Stimulated activated CD8-positive, alpha-beta memory T cell treated with anti-CD3 and anti-CD28 coated beads, Interleukin-2, amount 100 ng/mL, for 1 hour (primary cell): Measurements from ENCODE around the gene CADM3.

Experiments used
- DNase-seq, 2 donors: peaks; one replicate each; pipeline ENCODE4 v3.0.0-alpha.2; 2020; ENCODE audit warnings: low read depth in 2 of 2

CADM3 gene, protein sequence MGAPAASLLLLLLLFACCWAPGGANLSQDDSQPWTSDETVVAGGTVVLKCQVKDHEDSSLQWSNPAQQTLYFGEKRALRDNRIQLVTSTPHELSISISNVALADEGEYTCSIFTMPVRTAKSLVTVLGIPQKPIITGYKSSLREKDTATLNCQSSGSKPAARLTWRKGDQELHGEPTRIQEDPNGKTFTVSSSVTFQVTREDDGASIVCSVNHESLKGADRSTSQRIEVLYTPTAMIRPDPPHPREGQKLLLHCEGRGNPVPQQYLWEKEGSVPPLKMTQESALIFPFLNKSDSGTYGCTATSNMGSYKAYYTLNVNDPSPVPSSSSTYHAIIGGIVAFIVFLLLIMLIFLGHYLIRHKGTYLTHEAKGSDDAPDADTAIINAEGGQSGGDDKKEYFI

DNA sequence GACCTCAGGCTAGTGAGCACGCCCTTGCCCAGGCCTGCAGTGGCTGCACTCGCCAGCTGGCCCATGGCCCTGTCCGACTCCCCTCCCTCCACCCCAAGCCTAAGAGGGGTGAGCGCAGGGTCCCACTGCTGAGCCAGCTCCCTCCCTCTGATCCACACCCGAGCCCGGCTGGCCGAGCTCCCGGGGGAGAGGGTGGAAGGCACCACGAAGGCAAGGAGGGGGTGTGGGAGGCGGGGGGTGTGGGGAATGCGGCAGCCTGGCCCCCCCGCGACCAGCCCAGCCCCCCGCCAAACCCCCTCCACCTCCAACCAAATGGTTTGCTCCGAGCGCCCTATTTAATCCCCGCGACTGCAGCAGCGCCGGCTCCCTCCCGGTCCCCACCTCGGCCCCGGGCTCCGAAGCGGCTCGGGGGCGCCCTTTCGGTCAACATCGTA, at the start of gene CADM3:
Gene CADM3, plus strand, starts transcription at position 362 of the 434 bp plus-strand sequence. CDS start 151 bp downstream, outside the sequence.
- DNase-seq = no peak

DNA sequence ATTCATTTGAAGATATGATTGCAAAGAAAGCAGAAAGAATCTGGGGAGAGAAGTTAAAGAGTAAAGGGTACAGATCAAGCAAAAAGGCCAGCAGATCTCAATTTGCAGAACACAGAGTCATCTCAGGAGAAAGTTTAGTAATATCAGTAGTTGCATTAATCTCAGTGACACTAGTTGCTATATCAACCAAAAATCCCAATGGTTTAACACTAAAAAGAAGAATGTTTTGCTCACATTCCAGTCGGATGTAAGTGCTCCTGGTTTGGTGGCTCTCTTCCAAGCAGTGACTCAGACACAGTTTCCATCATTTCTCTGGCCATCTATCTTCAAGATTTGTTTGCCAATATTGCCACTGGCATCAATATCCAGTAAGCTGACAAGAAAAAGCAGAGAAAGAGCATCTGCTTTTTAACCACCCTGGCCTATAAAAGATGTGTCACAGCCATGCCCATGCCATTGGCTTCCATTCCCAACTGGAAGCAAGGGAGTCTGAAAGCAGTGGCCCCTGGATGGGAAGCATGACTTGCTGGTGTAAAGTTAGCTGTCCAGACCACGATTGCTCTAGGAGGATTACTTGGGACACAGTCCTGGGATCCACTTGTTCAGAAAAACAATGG, 49.3 kb upstream of the CADM3 start:
- DNase-seq = no peak

DNA sequence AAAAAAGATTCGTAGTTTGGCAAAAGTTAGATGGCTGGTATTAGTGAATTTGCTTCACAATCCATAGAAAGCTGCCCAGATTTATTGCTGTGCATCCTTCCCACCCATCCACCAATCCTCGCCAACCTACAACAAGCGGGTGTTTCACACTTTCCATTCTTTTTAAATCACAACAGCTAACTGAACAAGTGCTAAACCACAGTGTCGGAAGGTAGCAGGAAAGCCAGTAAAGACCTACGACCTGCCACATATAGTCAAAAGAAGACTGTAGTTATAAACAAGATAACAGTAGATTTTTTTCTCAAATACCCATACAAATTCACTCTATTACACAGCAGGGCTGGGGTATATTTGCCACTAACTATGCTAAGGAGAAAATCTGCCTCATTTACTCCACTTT, 47.8 kb upstream of the CADM3 start:
- DNase-seq = no peak

DNA sequence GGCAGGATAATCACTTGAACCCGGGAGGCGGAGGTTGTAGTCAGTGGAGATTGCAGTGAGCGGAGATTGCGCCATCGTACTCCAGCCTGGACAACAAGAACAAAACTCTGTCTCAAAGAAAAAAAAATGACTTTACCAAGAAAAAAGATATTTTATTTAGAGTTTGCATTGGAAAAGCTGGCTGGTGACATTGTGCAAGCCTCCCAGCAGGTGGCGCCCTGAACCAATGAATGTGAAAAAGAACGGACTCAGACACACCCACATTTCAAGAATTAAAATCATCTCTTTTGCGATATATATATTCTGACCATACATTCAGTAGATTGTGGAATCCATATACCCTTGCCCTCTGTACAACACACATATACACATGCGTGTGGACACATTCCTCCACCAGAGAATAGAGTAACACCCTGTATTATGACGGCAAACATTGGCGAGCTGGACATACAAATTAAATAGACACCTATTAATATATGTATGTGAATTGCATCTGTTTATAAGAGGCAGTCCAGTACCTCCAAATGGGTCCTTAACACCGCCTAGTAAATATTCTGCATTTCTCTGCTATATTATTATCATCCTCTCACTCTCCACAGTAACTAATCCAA, 39.0 kb upstream of the CADM3 start:
- peak; percentile 43 to 48 for DNase-seq

DNA sequence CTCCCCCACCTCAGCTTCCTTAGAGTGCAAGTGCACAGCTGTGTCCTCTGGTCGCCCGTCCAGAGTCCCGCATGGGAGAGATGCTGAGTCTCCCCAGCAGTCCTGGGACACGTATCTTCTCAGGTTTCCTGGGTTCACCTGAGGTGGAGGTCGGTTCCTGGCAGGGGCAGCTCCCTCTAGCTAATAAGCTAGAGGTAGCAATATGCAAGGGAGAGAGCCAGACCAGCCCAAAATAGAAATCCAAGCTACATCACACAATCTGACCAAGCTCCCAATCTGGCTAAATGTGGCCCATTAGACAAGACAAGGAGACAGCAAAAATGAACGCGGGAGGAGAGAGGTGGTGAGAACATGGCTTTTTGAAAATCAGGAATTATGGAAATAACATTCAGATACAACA, 30.9 kb upstream of the CADM3 start:
- no peak for DNase-seq

DNA sequence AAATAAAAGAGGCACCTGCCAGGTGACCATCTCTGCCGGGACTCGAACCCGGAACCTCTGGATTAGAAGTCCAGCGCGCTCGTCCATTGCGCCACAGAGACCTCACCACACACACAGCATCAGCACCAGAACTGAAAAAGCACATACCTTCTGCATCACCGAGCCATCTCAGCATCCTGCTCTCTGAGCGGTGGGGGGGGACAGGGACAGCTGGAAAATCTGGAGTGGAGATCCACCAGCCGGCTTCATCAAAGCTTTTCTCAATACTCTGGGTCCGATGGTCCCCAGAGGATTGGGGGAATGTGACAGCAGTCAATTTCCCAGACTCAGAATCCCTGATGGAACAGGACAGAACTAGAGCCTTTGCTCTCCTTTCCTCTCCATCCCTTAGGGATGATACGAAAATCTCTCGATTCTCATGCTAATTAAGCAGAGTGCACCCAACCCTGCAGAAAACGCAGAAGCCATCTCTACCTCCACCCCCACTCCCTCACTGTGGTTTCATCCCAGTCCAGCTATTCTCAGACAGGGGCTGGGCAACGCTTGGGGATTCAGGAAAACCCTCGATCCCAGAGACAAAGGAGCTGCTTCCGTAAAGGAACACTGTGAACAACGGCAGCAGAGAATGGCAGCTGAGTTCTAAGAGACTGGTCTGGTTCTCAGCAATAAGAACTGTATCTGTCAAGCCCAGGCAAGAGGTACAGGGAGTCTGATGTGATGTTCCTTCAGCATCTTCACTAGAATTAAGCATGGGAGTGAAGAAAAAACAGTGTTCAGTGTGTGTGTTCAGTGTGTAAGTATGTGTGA, 29.6 kb upstream of the CADM3 start:
- DNase-seq = no peak

DNA sequence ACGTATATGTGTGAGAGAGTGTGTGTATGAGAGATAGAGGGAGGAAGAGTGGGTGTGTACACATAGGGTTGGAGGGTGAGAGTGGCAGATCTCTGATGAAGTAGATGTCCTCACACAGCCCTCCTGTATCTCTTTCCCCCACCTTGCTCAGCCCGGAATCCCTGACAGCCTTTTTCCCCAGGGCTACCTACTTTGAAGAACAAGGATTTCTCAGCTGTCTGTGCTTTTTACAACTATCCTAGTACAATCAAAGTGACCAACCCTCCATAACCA, 29.1 kb upstream of the CADM3 start:
- no peak for DNase-seq

DNA sequence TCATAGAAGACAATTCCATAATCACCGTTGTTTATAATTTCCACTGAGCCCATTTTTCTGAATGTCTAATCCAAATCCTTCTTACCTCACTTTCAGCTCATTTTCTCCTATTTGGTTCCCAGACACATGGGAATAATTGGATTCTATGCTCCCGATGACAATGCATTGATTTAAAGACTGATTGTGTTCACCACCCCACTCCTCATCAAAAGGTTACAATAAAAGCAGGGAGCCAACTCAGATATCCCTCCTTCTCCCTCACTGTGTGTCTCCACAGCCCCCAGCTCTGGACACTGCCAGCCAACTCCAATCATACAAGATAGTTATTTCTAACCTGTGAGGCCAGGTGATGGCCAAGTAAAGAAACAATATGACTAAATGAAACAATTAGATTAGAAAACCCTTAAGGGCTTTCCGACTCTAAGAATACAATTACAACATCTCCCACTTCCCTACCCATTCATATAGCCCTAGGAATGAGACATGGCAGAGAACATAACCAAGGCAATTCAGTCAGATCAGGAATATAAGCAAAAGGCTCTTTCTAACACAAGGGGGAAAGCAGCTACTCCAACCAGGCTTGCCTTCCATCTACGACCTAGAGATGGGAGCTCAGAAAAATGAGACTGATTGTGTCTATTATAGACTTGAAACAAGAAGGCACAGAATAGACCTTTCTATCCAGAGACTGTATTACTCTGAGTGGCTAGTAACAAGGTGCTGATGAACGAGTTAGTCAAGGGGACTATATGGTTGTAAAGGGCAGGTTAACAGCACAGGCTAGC, 28.5 kb upstream of the CADM3 start:
- no peak for DNase-seq

DNA sequence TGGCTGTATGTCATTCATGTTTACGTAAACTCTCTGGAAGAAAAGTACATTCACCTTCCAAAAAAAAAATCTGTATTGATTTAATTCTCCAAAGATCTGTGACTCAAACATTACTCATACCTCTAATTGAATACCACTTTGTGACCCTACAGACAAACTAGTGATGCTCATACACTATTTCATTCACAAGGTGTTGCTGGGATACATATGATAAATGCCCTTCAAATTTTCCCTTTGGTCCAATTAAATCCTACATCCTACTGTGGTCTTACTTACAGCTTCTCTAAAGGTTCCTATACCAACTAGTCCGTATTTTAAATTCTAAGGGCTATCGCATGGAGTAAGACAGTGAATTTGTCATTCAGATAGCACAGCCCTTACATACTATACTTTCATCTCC, 26.8 kb upstream of the CADM3 start:
- no peak for DNase-seq

DNA sequence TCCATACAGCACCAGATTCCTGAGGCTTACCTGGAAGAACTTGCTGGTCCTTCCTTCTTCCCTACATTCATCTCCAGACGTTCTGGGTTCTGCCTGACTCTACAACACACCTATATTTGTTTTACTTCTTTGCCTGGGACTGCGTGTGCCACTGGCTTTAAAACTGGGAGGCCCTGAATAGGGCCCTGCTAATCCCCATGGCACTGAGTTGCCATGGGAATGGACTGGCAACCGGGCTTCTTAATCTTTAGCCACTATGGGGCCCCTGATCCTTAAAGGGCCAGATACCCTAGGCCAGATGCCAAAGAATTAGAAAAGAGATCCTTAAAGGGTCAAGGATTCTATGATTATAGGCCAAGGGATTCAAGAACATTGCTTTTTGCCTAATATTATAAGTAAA, 24.4 kb upstream of the CADM3 start:
- DNase-seq = no peak

DNA sequence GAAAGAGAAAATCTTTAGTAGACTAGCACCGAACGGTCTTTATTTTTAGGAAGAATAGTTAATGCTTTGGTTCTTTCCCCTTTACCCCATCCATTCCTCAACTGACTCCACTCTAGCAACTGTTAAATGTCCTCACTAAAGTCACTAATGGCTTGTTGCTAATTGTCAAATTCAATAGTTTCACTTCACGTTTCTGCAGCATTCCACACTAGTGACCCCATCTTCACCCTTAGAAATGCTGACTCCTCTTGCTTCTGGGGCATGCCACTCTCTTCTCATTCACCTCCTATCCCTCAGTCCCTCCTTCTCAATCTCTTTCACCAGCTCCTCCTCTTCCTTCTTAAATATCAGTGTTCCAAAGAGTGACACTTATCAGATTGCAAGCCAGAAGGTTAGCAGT, 19.4 kb upstream of the CADM3 start:
- no peak for DNase-seq

DNA sequence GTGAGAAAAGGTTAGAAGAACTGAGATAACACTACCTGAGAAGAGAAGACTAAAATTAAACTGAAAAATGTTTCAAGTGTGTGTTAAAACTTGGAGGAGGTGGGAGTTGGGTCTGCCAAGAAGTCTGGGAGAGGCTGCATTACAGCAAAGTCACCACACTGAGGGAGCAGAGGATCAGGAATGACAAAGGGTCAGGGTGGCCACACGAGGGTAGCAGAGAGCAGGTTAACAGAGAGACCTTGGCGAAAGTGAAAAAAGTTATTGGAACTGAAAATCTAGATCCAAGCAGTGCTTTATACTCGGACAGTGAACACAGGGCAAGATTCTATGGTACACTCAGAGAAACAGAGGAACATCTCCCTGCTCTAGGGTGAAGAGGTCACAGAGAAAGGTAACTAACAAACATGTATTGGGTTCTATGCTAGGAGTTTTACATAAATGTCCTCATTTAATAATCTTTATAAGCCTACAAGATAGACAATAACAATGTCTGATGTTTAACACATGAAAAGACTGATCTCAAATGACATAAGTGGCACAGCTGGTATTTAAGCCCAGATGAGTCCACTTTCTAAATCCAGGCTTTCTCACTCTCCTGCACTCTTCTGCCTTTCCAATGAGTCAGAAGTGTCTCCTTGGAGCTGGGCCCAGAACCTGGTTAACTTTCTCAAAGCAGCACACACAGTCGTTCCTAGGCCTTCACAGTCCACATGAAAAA, 10.3 kb upstream of the CADM3 start:
- peak; percentile 27 to 45 for DNase-seq

DNA sequence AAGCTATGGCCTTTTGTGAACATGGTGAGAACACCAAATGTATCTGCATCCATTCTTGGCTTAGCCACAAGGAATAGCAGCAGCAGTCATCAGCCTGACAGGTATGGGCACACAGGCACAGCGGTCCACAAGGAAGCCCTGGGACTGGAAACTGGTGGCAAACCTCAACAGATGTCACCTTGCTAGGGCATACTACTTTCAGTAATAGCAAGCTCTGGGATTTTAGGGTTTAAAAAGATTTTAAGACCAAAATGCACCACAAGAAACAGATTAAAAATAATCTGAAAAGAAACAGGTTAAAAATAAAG, 9.7 kb upstream of the CADM3 start:
- DNase-seq = no peak

DNA sequence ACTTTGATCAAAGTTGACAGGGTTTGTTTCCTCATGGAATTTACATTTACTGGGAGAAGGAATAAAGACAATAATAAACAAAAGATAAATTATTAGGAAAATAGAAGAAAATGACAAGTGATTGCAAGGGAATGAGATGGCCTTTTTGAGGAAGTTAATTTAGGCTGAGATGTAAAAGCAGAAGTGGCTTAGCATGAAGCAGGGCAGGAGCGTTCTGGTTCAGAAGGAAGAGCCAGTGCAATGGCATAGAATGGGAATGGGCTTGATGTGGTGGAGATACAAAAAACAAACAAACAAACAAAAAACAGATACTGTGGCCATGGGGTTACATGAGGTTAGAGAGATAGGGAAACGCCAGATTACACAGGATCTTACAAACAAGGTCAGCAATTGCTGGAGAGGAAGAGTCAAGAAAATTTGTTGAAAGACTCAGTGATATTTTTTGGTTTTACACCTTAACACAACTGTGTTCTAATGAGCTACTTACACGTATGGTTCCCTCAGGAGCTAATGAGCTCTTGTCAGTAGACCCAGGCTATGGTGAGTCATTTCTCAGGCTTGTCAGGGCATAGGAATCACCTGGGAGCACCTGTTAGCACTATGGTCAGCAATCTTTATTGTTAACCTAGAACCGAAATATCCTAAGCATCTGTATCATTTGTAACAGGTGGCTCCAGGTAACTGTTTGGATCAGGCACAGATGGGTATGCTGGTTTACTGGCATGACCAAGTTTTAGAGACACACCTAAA, 8.7 kb upstream of the CADM3 start:
- no peak for DNase-seq

DNA sequence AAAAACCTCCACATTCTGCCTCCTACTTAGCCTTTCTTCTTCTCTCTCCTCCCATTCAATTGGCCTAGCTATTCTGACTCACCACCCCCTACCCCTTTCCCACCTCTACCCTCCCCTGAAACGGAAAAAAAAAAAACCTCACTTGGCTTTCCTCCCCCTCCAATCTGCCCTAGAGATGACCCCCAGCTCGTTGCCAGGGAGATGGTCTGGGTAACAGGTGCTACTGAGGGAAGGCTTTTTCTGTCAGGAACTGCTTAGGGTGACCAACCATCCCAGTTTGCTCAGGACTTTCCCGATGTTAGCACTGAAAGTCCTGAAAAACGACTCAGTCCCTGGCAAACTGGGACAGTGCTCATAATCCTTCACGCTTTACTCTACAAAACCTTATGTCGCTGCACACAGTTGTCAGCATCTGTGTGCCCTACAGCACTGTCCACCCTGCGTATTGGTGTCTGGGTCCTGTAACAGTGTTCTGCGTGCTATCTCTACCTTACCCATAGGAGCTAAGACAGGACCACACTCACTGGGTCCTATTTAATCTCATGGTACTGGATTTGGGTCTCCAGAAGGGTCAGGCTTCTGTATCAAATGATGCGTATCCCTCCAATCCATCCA, 7.7 kb upstream of the CADM3 start:
- no peak for DNase-seq

DNA sequence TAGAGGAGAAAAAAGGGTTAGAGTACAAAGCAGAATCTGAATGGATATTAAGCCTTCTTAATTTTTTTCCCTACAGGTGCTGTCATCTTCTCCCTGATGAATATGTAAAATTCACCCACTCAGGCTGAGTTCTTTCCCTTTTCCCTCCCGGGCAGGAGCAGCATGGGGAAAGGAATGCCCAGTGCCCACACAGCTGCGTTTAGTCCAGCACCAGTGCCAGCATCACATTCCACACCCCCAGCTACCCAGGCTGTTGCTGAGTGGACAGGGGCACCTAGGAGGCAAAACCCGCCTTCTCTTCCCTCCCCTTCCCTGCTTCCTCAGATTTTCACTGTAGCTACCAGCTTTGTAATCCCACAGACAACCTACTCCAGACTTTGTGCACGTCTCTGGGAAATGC, 3.4 kb upstream of the CADM3 start:
- DNase-seq = no peak

DNA sequence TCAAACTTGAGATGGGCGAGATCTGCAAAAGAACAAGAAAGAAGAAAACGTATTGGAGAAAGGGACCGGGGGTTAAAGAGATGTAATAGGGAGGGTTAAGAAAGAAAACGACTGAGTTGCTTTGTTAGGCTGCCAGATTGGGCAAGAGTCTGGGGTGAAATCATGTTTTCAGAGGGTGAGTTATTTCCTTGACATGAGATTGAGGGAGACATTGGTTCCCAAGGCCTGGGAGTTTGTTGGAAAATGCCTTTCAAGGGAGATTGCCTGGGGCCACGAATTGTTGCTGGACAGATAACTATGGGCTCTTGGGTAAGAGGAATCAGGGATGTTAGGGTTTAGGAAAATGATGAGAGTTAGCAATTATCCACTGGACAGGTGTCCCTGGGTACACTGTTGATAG, 776 bp upstream of the CADM3 start:
- DNase-seq = no peak

DNA sequence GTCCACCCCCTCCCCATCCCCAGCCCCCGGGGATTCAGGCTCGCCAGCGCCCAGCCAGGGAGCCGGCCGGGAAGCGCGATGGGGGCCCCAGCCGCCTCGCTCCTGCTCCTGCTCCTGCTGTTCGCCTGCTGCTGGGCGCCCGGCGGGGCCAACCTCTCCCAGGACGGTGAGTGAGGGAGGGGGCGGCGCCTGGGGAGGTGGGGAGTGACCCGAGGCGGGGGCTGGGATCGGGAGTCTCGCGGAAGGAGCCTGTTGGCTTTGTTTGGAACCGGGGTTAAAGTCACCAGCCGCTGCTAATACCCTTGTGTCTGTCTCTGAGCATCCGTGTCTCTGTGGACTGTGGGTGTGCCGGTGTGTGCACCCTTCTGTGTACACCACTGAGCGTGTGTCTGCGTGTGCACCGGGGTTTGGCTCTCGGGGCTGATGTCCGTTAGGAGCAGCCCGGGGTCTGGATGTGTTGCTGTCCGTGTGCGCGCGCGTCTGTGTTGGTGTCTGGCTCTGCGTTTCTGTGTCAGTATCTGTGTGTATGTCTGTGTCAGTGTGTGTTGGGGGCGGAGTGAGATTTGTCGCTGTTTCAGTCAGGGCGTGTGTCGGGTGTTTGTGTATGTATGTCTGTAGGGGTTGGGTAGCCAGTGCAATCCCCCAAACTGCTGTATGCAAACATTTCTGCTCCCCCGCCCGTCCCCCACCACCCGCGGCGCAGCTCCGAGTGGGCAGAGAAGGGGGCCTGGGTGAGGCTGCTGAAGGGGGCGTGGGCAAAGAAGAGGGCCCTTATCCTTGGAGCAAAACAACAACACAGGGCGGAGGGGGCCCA, 480 bp downstream of the CADM3 start:
- no peak for DNase-seq

DNA sequence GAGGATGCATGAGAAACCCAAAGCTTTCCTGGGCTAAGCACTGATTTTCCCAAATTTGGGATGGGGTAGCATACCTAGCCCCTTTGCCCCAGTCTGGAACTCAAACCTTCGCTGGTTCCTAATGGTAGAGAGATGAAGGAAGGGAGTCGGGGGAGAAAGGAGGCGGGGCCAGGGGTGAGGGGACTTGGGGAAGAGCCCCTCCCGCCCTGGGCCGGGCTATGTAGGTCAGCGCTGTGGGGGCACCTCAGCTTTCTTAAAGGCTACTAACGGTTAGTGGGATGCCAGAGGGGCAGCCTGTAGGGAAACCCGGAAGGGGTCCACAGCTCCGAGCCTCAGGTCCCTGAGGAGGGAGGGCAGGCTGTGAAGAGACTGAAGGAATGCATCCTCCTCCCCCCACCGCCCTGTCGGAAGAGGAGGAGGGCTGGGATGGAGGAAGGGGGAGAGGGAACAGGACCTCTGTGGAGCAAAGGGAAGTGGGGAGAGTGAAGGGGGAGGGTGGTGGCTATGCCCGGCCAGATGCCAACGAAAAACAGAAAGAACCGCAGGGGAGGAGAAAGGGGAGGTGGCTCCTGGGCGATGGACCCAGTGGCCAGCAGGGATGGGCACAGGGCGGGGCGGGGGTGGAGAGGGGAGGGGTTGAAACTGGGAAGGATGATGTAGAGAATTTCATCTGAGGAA, 1.3 kb downstream of the CADM3 start:
- DNase-seq = no peak
